GM19193 (cell line): Measurements from ENCODE around the gene HOXD12.

Source experiments
- POLR2A ChIP-seq: IDR thresholded peaks from 4 replicates; pipeline ENCODE4 v1.6.1; 2011; ENCODE audit not compliant: insufficient read depth, insufficient read length; ENCODE audit errors: extremely low read depth

Gene HOXD12, protein sequence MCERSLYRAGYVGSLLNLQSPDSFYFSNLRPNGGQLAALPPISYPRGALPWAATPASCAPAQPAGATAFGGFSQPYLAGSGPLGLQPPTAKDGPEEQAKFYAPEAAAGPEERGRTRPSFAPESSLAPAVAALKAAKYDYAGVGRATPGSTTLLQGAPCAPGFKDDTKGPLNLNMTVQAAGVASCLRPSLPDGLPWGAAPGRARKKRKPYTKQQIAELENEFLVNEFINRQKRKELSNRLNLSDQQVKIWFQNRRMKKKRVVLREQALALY

DNA sequence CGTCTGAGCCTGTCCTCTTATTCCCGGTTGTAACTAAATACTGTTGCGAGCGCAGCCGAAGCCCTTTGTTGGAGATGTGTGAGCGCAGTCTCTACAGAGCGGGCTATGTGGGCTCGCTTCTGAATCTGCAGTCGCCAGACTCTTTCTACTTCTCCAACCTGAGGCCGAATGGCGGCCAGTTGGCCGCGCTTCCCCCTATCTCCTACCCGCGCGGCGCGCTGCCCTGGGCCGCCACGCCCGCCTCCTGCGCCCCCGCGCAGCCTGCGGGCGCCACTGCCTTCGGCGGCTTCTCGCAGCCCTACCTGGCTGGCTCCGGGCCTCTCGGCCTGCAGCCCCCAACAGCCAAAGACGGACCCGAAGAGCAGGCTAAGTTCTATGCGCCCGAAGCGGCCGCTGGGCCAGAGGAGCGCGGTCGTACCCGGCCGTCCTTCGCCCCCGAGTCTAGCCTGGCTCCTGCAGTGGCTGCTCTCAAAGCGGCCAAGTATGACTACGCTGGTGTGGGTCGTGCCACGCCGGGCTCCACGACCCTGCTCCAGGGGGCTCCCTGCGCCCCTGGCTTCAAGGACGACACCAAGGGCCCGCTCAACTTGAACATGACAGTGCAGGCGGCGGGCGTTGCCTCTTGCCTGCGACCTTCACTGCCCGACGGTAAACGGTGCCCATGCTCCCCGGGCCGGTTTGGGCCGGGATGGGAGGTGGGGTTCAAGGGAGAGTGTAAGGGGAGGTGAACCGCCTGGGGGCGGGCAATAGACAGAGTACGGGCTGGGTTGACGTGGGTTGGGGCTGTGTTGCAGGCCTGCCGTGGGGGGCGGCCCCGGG lies at the start of gene HOXD12:
Gene HOXD12 (plus strand): TSS at position 68 of the 819 bp plus-strand sequence. CDS start 7 bp downstream, at position 75.
- TF ChIP-seq POLR2A = no peak

GRCh38 chr2:176056406-176056805 lies 43.2 kb upstream of the HOXD12 start:
- no peak for TF ChIP-seq POLR2A

DNA sequence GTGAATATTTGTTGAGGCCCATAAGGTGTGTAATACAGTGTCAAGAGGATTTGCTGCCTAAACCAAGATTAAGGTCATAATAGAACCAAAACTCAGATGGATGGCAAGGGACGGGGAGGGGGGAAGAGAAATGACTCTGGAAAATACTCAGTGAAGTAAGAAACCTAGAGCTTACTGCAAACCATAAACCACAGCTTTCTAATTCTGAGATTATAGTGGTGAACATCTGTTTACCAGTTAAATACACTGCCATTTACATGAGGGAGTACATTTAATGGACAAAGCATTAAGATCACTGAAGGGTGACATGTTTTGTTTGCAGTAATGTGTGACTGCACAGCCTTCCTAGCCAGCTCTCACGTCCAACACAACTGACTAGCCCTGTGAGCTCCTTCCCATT lies 35.6 kb upstream of the HOXD12 start:
- TF ChIP-seq POLR2A = no peak

- no peak for TF ChIP-seq POLR2A
Measured at GRCh38 chr2:176066645-176067588, 32.7 kb upstream of the HOXD12 start.

GRCh38 chr2:176067589-176068418 lies 31.8 kb upstream of the HOXD12 start:
- no peak for TF ChIP-seq POLR2A

- no peak for TF ChIP-seq POLR2A
Measured at GRCh38 chr2:176068419-176068832, 31.2 kb upstream of the HOXD12 start.

- TF ChIP-seq POLR2A = no peak
Measured at GRCh38 chr2:176071330-176072291, 28.0 kb upstream of the HOXD12 start.

DNA sequence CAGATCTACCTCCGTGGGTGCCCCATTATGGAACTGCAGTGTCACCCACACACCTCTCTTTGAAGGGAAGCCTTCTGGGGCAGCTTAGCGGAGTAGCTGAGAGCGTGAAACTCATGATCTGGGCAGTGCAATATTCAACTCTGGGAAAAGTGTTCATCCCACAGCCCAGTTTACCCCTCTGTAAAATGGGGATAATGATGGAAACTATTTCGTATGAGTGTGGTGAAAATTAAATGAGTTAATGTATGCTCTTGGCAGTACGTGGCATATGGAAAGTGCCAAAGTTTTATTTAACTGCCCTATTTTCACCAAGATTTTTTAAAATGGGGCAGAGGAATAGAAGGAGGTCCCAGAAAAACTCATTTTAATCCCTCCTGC lies 27.3 kb upstream of the HOXD12 start:
- no peak for TF ChIP-seq POLR2A

- TF ChIP-seq POLR2A = no peak
Measured at GRCh38 chr2:176072951-176073904, 26.4 kb upstream of the HOXD12 start.

DNA sequence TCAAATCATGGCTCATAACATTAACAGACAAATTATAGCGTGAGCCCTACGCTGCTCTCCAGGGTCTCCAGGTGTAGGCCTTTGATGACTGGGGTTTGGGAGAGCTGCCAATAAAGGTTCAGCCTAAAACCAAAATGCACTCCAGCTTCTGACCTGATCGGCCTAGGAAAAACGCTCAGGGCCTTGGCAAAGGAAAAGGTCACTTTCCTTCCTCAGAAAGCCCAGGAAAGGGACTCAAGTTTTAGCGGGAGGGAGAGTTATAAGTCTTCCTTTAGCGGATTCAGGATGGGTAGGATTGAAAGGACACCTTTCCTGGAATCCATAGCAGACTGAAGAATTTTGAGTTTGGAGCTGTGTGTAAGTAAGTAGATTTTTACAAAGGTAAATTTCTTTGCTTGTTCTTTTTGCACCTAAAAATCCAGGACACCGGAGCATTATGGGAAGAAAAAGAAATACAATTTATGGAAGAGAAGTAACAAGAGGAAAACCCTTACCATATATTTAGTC lies 24.6 kb upstream of the HOXD12 start:
- no peak for TF ChIP-seq POLR2A

DNA sequence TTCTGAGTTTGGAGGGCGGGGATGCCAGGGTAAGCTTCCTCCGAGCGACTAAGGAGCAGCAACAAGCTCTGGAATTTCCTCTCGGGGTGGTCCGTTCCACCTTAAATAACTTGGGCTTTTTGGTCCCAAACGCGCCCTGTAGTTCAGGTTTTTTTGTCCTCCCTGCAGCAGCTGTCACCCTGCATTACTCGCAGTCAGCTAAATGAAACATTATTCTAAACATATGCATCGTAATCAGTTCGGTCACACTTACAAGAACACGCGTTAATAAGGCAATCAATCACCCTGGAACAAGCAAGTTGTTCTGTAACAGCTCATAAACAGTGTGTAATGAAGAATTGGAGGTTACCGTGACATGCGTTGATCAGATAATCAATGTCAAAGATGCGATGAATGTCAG lies 24.1 kb upstream of the HOXD12 start:
- no peak for TF ChIP-seq POLR2A

DNA sequence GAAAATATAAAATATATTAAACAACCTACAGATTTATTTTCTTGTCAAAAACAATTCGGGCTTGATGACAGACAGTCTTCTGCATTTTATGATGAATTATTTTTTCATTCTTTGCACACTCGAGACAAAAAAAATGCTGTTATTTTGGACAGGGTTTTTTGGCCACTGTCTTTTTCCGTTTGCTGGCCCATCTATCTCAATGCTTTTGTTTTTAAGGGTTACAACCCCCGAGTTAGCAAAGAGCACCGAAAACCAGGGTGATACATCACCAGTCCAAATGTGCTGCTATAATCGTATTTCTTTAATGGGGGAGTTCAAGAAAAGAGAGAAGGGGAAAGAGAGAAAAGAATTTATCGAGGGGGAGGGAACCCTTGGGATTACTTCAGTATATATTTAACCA lies 23.5 kb upstream of the HOXD12 start:
- TF ChIP-seq POLR2A = no peak
